Adrenal gland (tissue), 12 donors: ENCODE results near the gene RPL4. TPM values are rescaled to one million over a fixed set of nuclear protein-coding genes. Genes with fewer than 3 reads are reported as not detected.

Experiments
- DNase-seq, 7 donors: peaks; one replicate each; pipeline ENCODE4 v3.0.0-alpha.2; 2019 to 2020
- H3K27ac ChIP-seq, 5 donors: fragments of 200-600 bp; sonication (generic) in 4 of 5; 1 replicate in 3 of 5; 2 replicates in 2 of 5; pipeline versions ENCODE4 v1.5.1 to v1.8.0; 2016 to 2020; ENCODE audit warnings: mild to moderate bottlenecking in 1 of 5
- H3K27me3 ChIP-seq: fragments of 200-600 bp; 2 replicates; pipeline ENCODE4 v1.8.0; 2021
- H3K36me3 ChIP-seq, 2 donors: fragments of 200-600 bp; replicated peaks in 1 of 2; 1 replicate in 1 of 2; 2 replicates in 1 of 2; pipeline versions ENCODE4 v1.5.1 to v1.8.0; 2018 to 2022
- H3K4me1 ChIP-seq, 2 donors: fragments of 200-600 bp; replicated peaks in 1 of 2; 1 replicate in 1 of 2; 2 replicates in 1 of 2; pipeline versions ENCODE4 v1.5.1 to v1.8.0; 2018 to 2021
- H3K4me3 ChIP-seq, 4 donors: fragments of 200-600 bp; sonication (generic) in 3 of 4; one replicate each; pipeline ENCODE4 v1.5.1; 2016 to 2018
- H3K9me3 ChIP-seq, 3 donors: fragments of 200-600 bp; sonication (generic) in 1 of 3; replicated peaks in 1 of 3; 1 replicate in 2 of 3; 2 replicates in 1 of 3; pipeline versions ENCODE4 v1.5.1 to v1.8.0; 2016 to 2021
- CTCF ChIP-seq, 6 experiments: fragments of 450-650 bp in 4 of 6; fragments of 200-600 bp in 2 of 6; sonication (generic) in 1 of 6; IDR thresholded peaks; 1 replicate in 5 of 6; 2 replicates in 1 of 6; pipeline versions ENCODE4 v1.5.1 to v1.8.0; 2016 to 2021; ENCODE audit warnings: antibody characterized with exemption in 6 of 6, mild to moderate bottlenecking in 2 of 6, moderate library complexity in 1 of 6
- POLR2A ChIP-seq, 2 donors: fragments of 450-650 bp; IDR thresholded peaks; one replicate each; pipeline ENCODE4 v1.6.1; 2017; ENCODE audit warnings: antibody characterized with exemption in 2 of 2, mild to moderate bottlenecking in 2 of 2, moderate library complexity in 1 of 2
- WGBS, 4 donors: extraction: QIAGEN DNeasy Blood & Tissue Kit in 2 of 4; methylation state at CpG; one replicate each; pipeline versions ENCODE4 v1.1.5 to v1.1.7; 2013 to 2017; 5-methylcytosine and 5-hydroxymethylcytosine counted together
- intact Hi-C, 2 donors: fragments of 100-400 bp; cut with DNase I; formaldehyde crosslinking; loops; one replicate each; pipeline versions ENCODE4 v1.14.1 to v1.15.0; 2022 to 2023
- polyA plus RNA-seq, 3 donors: library from polyadenylated mRNA; stranded (reverse); fragments of 200-250 nt in 2 of 3; fragments of 350-450 nt in 1 of 3; fragmentation: Illumina TruSeq in 1 of 3; extraction: RNeasy Lipid Tissue Mini Kit (QIAGEN cat#74804) in 1 of 3; gene quantifications; one replicate each; pipeline ENCODE4 v1.2.3, GENCODE V29; 2013 to 2014
- total RNA-seq, 9 donors: library from RNA; depleted of rRNA in 4 of 9; stranded (reverse); fragments of >200 nt in 4 of 9; fragments of 120-200 nt in 1 of 9; fragmentation: NEBNext Ultra II Directional in 1 of 9; extraction: Animal tissue kit (Norgen Biotek cat#: 25700) in 1 of 9; gene quantifications; one replicate each; pipeline versions ENCODE4 v1.1.0 to v1.2.4, GENCODE V29; 2013 to 2023
- donor health status: healthy with polysubstance abuse.
- donor health status: Bipolar disorder and iron deficiency.
- donor health status: DM: yes; HTN: yes; CAD: no.
- donor health status: DM: no; HTN: no; CAD: no.
- donor health status: DM: no; HTN: no; CAD: no.
- donor health status: DM: yes; HTN: yes; CAD: no.

RPL4 gene
- total and polyA plus RNA-seq, 12 donors, result 1,447 to 3,854 (median 2,471) TPM

- no peak for TF ChIP-seq POLR2A (IDR thresholded peaks at IDR 0.05)
- TF ChIP-seq CTCF (IDR thresholded peaks at IDR 0.05), result no peak
- no peak overlapping the region for H3K4me3 ChIP-seq
- DNase-seq, result no peak
- 94 to 100% (median 99%) methylated on average over 1 to 2 of the region's 2 CpGs for WGBS, 4 donors
- H3K36me3 ChIP-seq, result no peaks in the 10 kb centered on the region
- intact Hi-C loops, result no loop called here
- no peak overlapping the region for H3K27ac ChIP-seq
- no peaks in the 10 kb centered on the region for H3K27me3 ChIP-seq
- H3K9me3 ChIP-seq, result no peaks in the 10 kb centered on the region
- H3K4me1 ChIP-seq, result no peaks in the 10 kb centered on the region
Observed at GRCh38 chr15:66515901-66516322, 11.3 kb upstream of the RPL4 start.

- no peak for DNase-seq
- Histone ChIP-seq H3K4me1 (no peaks in the 10 kb centered on the region), H3K27me3 (no peaks in the 10 kb centered on the region), H3K9me3 (no peaks in the 10 kb centered on the region), H3K27ac (no peak overlapping the region), H3K36me3 (no peaks in the 10 kb centered on the region), H3K4me3 (no peak overlapping the region)
- intact Hi-C loops, result no loop called here
- 77 to 93% (median 79%) methylated on average over 3 of the region's 3 CpGs for WGBS, 4 donors
- no peak for TF ChIP-seq CTCF (IDR thresholded peaks at IDR 0.05)
- no peak for TF ChIP-seq POLR2A (IDR thresholded peaks at IDR 0.05)
Observed at GRCh38 chr15:66514586-66514985, 9.9 kb upstream of the RPL4 start.

DNA sequence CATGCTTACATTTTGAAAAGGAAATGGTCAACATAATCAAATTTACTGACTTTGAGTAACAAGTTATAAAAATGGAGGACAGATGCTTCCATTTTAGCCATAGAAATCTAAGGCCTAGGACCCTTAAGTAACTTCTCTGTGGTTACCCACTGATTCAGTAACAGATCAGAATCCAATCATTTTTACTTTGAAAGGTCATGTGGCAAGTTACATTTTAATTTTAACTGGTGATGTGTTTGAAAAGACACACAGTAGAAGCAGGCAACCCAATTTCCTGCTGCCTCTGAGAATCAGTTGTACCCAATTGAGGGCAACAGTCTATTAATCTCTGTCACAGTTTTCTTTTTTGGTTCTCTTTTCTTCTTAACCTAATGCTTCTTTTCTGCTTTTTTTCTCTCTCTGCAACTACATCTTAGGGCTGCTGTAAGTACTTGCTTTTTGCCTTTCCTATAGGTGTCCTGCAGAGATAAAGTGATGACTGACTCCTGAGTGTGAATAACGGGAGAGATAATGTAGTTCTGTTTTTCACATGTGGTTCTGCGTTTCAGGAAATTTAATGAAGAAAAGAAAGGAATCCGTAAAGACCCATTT, 3.7 kb upstream of the RPL4 start:
- H3K9me3 ChIP-seq, result no peaks in the 10 kb centered on the region
- no peak for DNase-seq
- H3K4me3 ChIP-seq, result no peak overlapping the region
- H3K27ac ChIP-seq, result no peak overlapping the region
- TF ChIP-seq POLR2A (IDR thresholded peaks at IDR 0.05) (no peak), CTCF (IDR thresholded peaks at IDR 0.05) (no peak)
- H3K27me3 ChIP-seq, result no peaks in the 10 kb centered on the region
- H3K36me3 ChIP-seq, result no peaks in the 10 kb centered on the region
- H3K4me1 ChIP-seq, result peaks cover 6 to 12% of the 10 kb centered on the region in 2 donors
- 90 to 92% (median 91%) methylated on average over 3 of the region's 3 CpGs for WGBS, 4 donors
- intact Hi-C loops, result no loop called here

DNA sequence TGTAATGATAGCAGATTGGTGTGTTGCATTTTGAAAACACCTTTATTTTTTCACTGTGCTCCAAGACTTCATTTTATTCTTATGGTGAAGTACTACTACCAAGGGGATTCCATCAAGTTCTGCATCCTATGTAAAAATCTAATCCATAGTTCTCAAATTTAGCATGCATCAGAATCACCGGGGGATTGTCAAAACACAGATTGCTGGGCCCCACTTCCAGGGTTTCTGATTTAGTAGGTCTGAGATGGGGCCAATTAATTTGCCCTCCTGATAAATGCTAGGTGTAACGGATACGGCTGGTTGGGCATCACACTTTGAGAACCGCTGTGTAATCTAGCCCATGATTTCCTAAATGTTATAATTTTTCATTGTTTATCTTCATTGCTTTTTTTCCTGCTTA, 1.2 kb upstream of the RPL4 start:
- Histone ChIP-seq H3K4me3 (peak overlapping the region in 2 of 4 donors; percentile 88 to 91), H3K27me3 (no peaks in the 10 kb centered on the region), H3K9me3 (no peaks in the 10 kb centered on the region), H3K4me1 (peaks cover 14 to 28% of the 10 kb centered on the region in 2 donors), H3K27ac (peak overlapping the region in 3 of 5 donors; percentile 90 to 96 (median 92)), H3K36me3 (peaks cover 0 to 24% of the 10 kb centered on the region in 2 donors)
- intact Hi-C loops, result no loop called here
- no peak for DNase-seq
- no peak for TF ChIP-seq CTCF (IDR thresholded peaks at IDR 0.05)
- TF ChIP-seq POLR2A (IDR thresholded peaks at IDR 0.05), result no peak
- WGBS, 4 donors, result 41 to 56% (median 47%) methylated on average over 4 of the region's 4 CpGs
